Astrocyte of the spinal cord (primary cell): Measurements from ENCODE around the gene CDK14.

ENCODE experiments used
- DNase-seq: peaks from one replicate; pipeline ENCODE4 v3.0.0; 2011; ENCODE audit warnings: low read depth, low spot score
- H3K4me3 ChIP-seq: 2 replicates; pipeline ENCODE4 v1.5.1; 2011; ENCODE audit warnings: low read depth, mild to moderate bottlenecking, low read length, moderate library complexity
- CTCF ChIP-seq: IDR thresholded peaks from 2 replicates; pipeline ENCODE4 v1.5.1; 2012; ENCODE audit warnings: low read depth, mild to moderate bottlenecking, low read length, inconsistent platforms
- in situ Hi-C: cut with HindIII; loops from 2 replicates; pipeline ENCODE4 v1.10.0; 2017; ENCODE audit warnings: low sequenced_read_pairs

CDK14 gene

GRCh38 chr7:91043924-91044645 is 448.0 kb downstream of the CDK14 start:
- no peak for TF ChIP-seq CTCF
- in situ Hi-C loops, result no loop called here
- H3K4me3 ChIP-seq, result no peak overlapping the region
- no peak for DNase-seq

- in situ Hi-C loops, result no loop called here
- no peak for DNase-seq
- no peak overlapping the region for H3K4me3 ChIP-seq
- TF ChIP-seq CTCF, result no peak
Observed at GRCh38 chr7:91045606-91046005, 449.5 kb downstream of the CDK14 start.

GRCh38 chr7:91046322-91047089 is 450.4 kb downstream of the CDK14 start:
- no peak for TF ChIP-seq CTCF
- H3K4me3 ChIP-seq, result no peak overlapping the region
- in situ Hi-C loops, result no loop called here
- peak; percentile 16 for DNase-seq

- no peak overlapping the region for H3K4me3 ChIP-seq
- in situ Hi-C loops, result no loop called here
- TF ChIP-seq CTCF, result no peak
- no peak for DNase-seq
Observed at GRCh38 chr7:91047636-91048035, 451.5 kb downstream of the CDK14 start.

- DNase-seq, result no peak
- no peak for TF ChIP-seq CTCF
- in situ Hi-C loops, result no loop called here
- H3K4me3 ChIP-seq, result no peak overlapping the region
Observed at GRCh38 chr7:91050677-91051076, 454.6 kb downstream of the CDK14 start.

GRCh38 chr7:91051966-91052365 is 455.8 kb downstream of the CDK14 start:
- no peak for DNase-seq
- in situ Hi-C loops, result no loop called here
- no peak overlapping the region for H3K4me3 ChIP-seq
- TF ChIP-seq CTCF, result no peak
